ENCODE results near the gene FRMD8. TPM values are rescaled to one million over a fixed set of nuclear protein-coding genes. Genes with fewer than 3 reads are reported as not detected.

The FRMD8 gene
- polyA plus RNA-seq, 3 donors, result 33.7 to 41.2 (median 35.4) TPM

DNA sequence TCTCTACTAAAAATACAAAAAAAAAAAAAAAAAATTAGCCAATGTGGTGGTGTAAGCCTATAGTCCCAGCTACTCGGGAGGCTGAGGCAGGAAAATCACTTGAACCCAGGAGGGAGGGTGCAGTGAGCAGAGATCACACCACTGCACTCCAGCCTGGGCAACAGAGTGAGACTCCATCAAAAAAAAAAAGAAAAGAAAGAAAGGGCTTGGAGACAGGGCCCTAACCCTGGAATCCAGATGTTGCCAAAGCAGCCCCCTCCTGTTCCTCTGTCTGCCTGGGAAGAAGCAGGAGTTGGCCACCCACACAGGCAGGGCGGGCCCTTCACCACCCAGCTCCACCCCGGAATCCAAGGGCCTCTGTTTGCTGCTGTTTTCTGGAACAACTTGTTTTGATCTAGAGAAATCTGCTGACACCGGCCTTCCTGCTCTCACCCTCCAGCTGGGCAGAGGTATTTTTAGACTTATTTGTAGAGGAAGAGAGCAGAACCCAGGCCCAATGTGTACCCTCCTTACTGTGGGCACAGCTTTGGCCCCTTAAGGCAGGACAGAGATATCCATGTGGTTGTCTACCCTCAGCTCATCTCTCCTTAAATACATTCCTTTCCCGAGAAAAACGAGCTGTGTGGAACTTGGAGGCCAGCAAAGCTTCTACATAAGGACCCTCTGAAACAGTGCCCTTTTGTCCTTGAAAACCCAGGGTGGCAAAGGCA lies 33.5 kb downstream of the FRMD8 start:
- H3K4me3 ChIP-seq (replicated peaks in 1 of 3; ENCODE audit: low read depth in 2 of 3, low read length in 3 of 3), result peak overlapping the region; percentile 25 to 100 (median 41)
- 0% methylated on average over 2 of the region's 6 CpGs for WGBS (ENCODE audit: insufficient coverage)
- Mint-ChIP-seq H3K9me3 (peaks cover 6 to 16% (median 14%) of the 10 kb centered on the region in 7 donors), H3K4me1 (peaks cover 45% of the 10 kb centered on the region), H3K27me3 (ENCODE audit: low read depth in 3 of 3) (peaks cover 0 to 32% (median 17%) of the 10 kb centered on the region in 3 donors), H3K27ac (peak overlapping the region; percentile 99 to 100 (median 100)), H3K36me3 (peaks cover 22 to 26% of the 10 kb centered on the region in 2 donors), H3K4me3 (peak overlapping the region; percentile 90 to 100)
- H4K20me1 ChIP-seq (ENCODE audit: insufficient read depth, low read length), result peaks cover 53% of the 10 kb centered on the region
- no peaks in the 10 kb centered on the region for H3K9me3 ChIP-seq (replicated peaks in 1 of 2; ENCODE audit: control insufficient read depth in 1 of 2, insufficient read depth in 1 of 2, low read length in 2 of 2)
- DNase-seq, result peak; percentile 49 to 76 (median 75)
- peaks cover 59 to 61% of the 10 kb centered on the region in 2 donors for H3K4me1 ChIP-seq (ENCODE audit: control insufficient read depth in 1 of 2, insufficient read depth in 2 of 2, low read length in 2 of 2)
- H2AFZ ChIP-seq (ENCODE audit: insufficient read depth, low read depth, low read length, poor library complexity, severe bottlenecking), result no peak overlapping the region
- peak overlapping the region; percentile 85 for H3K4me2 ChIP-seq (replicated peaks; ENCODE audit: extremely low read depth, low read length, poor library complexity, severe bottlenecking)
- TF ChIP-seq, protein P1, sequence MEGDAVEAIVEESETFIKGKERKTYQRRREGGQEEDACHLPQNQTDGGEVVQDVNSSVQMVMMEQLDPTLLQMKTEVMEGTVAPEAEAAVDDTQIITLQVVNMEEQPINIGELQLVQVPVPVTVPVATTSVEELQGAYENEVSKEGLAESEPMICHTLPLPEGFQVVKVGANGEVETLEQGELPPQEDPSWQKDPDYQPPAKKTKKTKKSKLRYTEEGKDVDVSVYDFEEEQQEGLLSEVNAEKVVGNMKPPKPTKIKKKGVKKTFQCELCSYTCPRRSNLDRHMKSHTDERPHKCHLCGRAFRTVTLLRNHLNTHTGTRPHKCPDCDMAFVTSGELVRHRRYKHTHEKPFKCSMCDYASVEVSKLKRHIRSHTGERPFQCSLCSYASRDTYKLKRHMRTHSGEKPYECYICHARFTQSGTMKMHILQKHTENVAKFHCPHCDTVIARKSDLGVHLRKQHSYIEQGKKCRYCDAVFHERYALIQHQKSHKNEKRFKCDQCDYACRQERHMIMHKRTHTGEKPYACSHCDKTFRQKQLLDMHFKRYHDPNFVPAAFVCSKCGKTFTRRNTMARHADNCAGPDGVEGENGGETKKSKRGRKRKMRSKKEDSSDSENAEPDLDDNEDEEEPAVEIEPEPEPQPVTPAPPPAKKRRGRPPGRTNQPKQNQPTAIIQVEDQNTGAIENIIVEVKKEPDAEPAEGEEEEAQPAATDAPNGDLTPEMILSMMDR (IDR thresholded peaks at IDR 0.05), result no peak
- peaks cover 3 to 21% of the 10 kb centered on the region in 2 donors for H3K36me3 ChIP-seq (replicated peaks in 1 of 2; ENCODE audit: control insufficient read depth in 1 of 2, insufficient read depth in 2 of 2, low read length in 2 of 2)
- peak overlapping the region; percentile 100 for H3K9ac ChIP-seq (ENCODE audit: insufficient read depth, low read length, poor library complexity, severe bottlenecking)
- no peaks in the 10 kb centered on the region for H3K27me3 ChIP-seq (ENCODE audit: control insufficient read depth in 2 of 2, insufficient read depth in 2 of 2, low read length in 2 of 2)
- peak overlapping the region; percentile 96 to 100 for H3K27ac ChIP-seq (ENCODE audit: low read depth in 1 of 2, low read length in 2 of 2)
- intact Hi-C loops (cut with micrococcal nuclease), result loop anchor here (2.0 to 10.0 kb wide), 3 partner anchors 37 to 55 kb away; partner anchors contain the start of gene SLC25A45 (in 2 of the 2)
- peaks cover 77% of the 10 kb centered on the region for H3K79me2 ChIP-seq (ENCODE audit: insufficient read depth, low read length)

DNA sequence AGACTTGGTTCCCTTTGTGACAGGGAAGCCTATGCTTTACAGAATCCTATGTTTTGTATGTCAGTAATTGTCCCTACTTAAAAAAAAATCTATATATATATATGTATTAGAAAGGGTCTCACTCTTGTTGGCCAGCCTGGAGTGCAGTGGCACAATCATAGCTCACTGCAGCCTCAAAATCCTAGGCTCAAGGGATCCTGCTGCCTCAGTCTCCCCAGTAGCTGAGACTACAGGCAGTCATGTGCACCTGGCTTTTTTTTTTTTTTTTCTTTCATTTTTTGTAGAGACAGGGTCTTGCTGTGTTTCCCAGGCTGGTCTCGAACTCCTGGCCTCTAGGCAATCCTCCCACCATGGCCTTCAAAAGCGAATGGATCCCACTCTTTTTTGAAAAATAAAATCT lies 34.1 kb downstream of the FRMD8 start:
- H3K4me2 ChIP-seq (replicated peaks; ENCODE audit: extremely low read depth, low read length, poor library complexity, severe bottlenecking), result peak overlapping the region; percentile 85
- intact Hi-C loops (cut with micrococcal nuclease), result no loop called here
- no peaks in the 10 kb centered on the region for H3K27me3 ChIP-seq (ENCODE audit: control insufficient read depth in 2 of 2, insufficient read depth in 2 of 2, low read length in 2 of 2)
- peaks cover 83% of the 10 kb centered on the region for H3K79me2 ChIP-seq (ENCODE audit: insufficient read depth, low read length)
- Mint-ChIP-seq H3K36me3 (peaks cover 28 to 32% of the 10 kb centered on the region in 2 donors), H3K4me3 (peak overlapping the region; percentile 99 to 100), H3K27ac (peak overlapping the region; percentile 99 to 100 (median 100)), H3K27me3 (ENCODE audit: low read depth in 3 of 3) (peaks cover 0 to 35% (median 17%) of the 10 kb centered on the region in 3 donors), H3K4me1 (peaks cover 45% of the 10 kb centered on the region), H3K9me3 (peaks cover 6 to 19% (median 18%) of the 10 kb centered on the region in 7 donors)
- H3K9me3 ChIP-seq (replicated peaks in 1 of 2; ENCODE audit: control insufficient read depth in 1 of 2, insufficient read depth in 1 of 2, low read length in 2 of 2), result no peaks in the 10 kb centered on the region
- peaks cover 59 to 61% of the 10 kb centered on the region in 2 donors for H3K4me1 ChIP-seq (ENCODE audit: control insufficient read depth in 1 of 2, insufficient read depth in 2 of 2, low read length in 2 of 2)
- no peak overlapping the region for H2AFZ ChIP-seq (ENCODE audit: insufficient read depth, low read depth, low read length, poor library complexity, severe bottlenecking)
- no peak for DNase-seq
- H3K9ac ChIP-seq (ENCODE audit: insufficient read depth, low read length, poor library complexity, severe bottlenecking), result peak overlapping the region; percentile 100
- peak overlapping the region; percentile 26 to 100 (median 41) for H3K4me3 ChIP-seq (replicated peaks in 1 of 3; ENCODE audit: low read depth in 2 of 3, low read length in 3 of 3)
- peaks cover 8 to 27% of the 10 kb centered on the region in 2 donors for H3K36me3 ChIP-seq (replicated peaks in 1 of 2; ENCODE audit: control insufficient read depth in 1 of 2, insufficient read depth in 2 of 2, low read length in 2 of 2)
- TF ChIP-seq, protein P1 (IDR thresholded peaks at IDR 0.05), result no peak
- peaks cover 54% of the 10 kb centered on the region for H4K20me1 ChIP-seq (ENCODE audit: insufficient read depth, low read length)
- WGBS (ENCODE audit: insufficient coverage), result no CpG with 5 or more reads among the region's 2 CpGs
- peak overlapping the region; percentile 96 to 100 for H3K27ac ChIP-seq (ENCODE audit: low read depth in 1 of 2, low read length in 2 of 2)

Measured in CD14-positive monocyte (primary cell).